H1 (cell line): ENCODE measurements around the gene TBC1D22A. TPM values are rescaled to one million over a fixed set of nuclear protein-coding genes. Genes with fewer than 3 reads are reported as not detected.

Experiments used
- CTCF ChIA-PET: fragments of 300-600 bp; sonication (Branson Sonifier 250); formaldehyde crosslinking; loops from one replicate; lab custom pipeline; 2021; ENCODE audit not compliant: partially characterized antibody; lab: Charles Lee
- POLR2A ChIA-PET: fragments of 300-600 bp; sonication (Branson Sonifier 250); formaldehyde crosslinking; loops from one replicate; lab custom pipeline; 2021; ENCODE audit warnings: inconsistent platforms; ENCODE audit not compliant: partially characterized antibody; lab: Charles Lee
- DNase-seq, 2 experiments: peaks; one replicate each; pipeline versions ENCODE4 v3.0.0 to v3.0.0-alpha.2; 2010 to 2022; ENCODE audit warnings: low spot score in 2 of 2, low read depth in 1 of 2, mixed read lengths in 1 of 2
- FAIRE-seq: peaks from 2 replicates; lab custom pipeline; 2011; peaks lifted over from hg19 to GRCh38; lab: Jason Lieb, UNC
- H2AFZ ChIP-seq: 2 replicates; pipeline ENCODE4 v1.8.1; 2012; ENCODE audit warnings: low read length, inconsistent platforms
- H2AK5ac ChIP-seq: 2 replicates; pipeline ENCODE4 v1.6.1; 2013; ENCODE audit warnings: low read depth, low read length
- H2BK120ac ChIP-seq: replicated peaks from 2 replicates; pipeline ENCODE3; 2013; ENCODE audit warnings: low read depth, low read length, inconsistent platforms
- H2BK12ac ChIP-seq: 2 replicates; pipeline ENCODE4 v1.6.1; 2013; ENCODE audit warnings: low read depth, low read length
- H2BK15ac ChIP-seq: 2 replicates; pipeline ENCODE4 v1.6.1; 2013; ENCODE audit warnings: low read length
- H2BK20ac ChIP-seq: 2 replicates; pipeline ENCODE4 v1.6.1; 2013; ENCODE audit warnings: low read length
- H2BK5ac ChIP-seq: 2 replicates; pipeline ENCODE4 v1.6.1; 2013; ENCODE audit warnings: low read depth, low read length
- H3K14ac ChIP-seq: 2 replicates; pipeline ENCODE4 v1.6.1; 2013; ENCODE audit warnings: inconsistent platforms; ENCODE audit not compliant: insufficient read length
- H3K18ac ChIP-seq: 2 replicates; pipeline ENCODE4 v1.6.1; 2013; ENCODE audit warnings: low read length; ENCODE audit errors: extremely low read depth
- H3K23ac ChIP-seq: 2 replicates; pipeline ENCODE4 v1.6.1; 2013; ENCODE audit warnings: inconsistent platforms; ENCODE audit not compliant: insufficient read length
- H3K23me2 ChIP-seq: 2 replicates; pipeline ENCODE4 v1.6.1; 2013; ENCODE audit warnings: low read depth, low read length
- H3K27ac ChIP-seq: 2 replicates; pipeline ENCODE4 v1.6.1; 2011; ENCODE audit warnings: low read depth, low read length, inconsistent platforms
- H3K27me3 ChIP-seq, 4 experiments: replicated peaks in 1 of 4; 1 replicate in 1 of 4; 2 replicates in 3 of 4; pipeline versions ENCODE4 v1.6.1 to v1.8.1; 2011 to 2013; ENCODE audit warnings: low read length in 3 of 4, mild to moderate bottlenecking in 3 of 4, inconsistent platforms in 2 of 4, mixed read lengths in 2 of 4, moderate library complexity in 1 of 4; ENCODE audit not compliant: control insufficient read depth in 3 of 4, insufficient read depth in 3 of 4; ENCODE audit errors: extremely low read depth in 1 of 4
- H3K36me3 ChIP-seq, 4 experiments: 2 replicates each; pipeline versions ENCODE4 v1.6.1 to v1.8.1; 2011 to 2013; ENCODE audit warnings: mild to moderate bottlenecking in 4 of 4, low read length in 3 of 4, moderate library complexity in 2 of 4, control low read depth in 1 of 4, inconsistent platforms in 1 of 4; ENCODE audit not compliant: insufficient read depth in 4 of 4, control insufficient read depth in 2 of 4
- H3K4ac ChIP-seq: replicated peaks from 2 replicates; pipeline ENCODE3; 2013; ENCODE audit warnings: low read length, low read depth, mixed read lengths, inconsistent platforms; ENCODE audit not compliant: insufficient read length
- H3K4me1 ChIP-seq, 4 experiments: replicated peaks in 1 of 4; 1 replicate in 1 of 4; 2 replicates in 3 of 4; pipeline versions ENCODE4 v1.6.1 to v1.8.1; 2011 to 2013; ENCODE audit warnings: low read length in 3 of 4, inconsistent platforms in 2 of 4, mixed read lengths in 1 of 4; ENCODE audit not compliant: insufficient read depth in 4 of 4, control insufficient read depth in 3 of 4
- H3K4me2 ChIP-seq, 2 experiments: 2 replicates each; pipeline versions ENCODE4 v1.6.1 to v1.8.1; 2011 to 2013; ENCODE audit warnings: low read depth in 2 of 2, low read length in 2 of 2, control low read depth in 1 of 2, inconsistent platforms in 1 of 2, mild to moderate bottlenecking in 1 of 2; ENCODE audit not compliant: insufficient read depth in 1 of 2
- H3K4me3 ChIP-seq, 4 experiments: fragments of 200-600, 300-600 bp in 1 of 4; sonication (generic), shearing (Covaris generic), sonication (Bioruptor Twin) in 1 of 4; 2 replicates each; pipeline versions ENCODE4 v1.5.1 to v1.8.1; 2011 to 2016; ENCODE audit warnings: low read length in 4 of 4, low read depth in 3 of 4, control low read depth in 2 of 4, inconsistent platforms in 2 of 4, mild to moderate bottlenecking in 2 of 4, mixed read lengths in 1 of 4, moderate library complexity in 1 of 4; ENCODE audit not compliant: insufficient read depth in 2 of 4; ENCODE audit errors: extremely low read depth in 1 of 4
- H3K56ac ChIP-seq: replicated peaks from 2 replicates; pipeline ENCODE3; 2013; ENCODE audit warnings: low read depth, mild to moderate bottlenecking, mixed read lengths, low read length, inconsistent platforms; ENCODE audit not compliant: insufficient read length
- H3K79me1 ChIP-seq: 2 replicates; pipeline ENCODE4 v1.6.1; 2013; ENCODE audit warnings: low read depth, low read length, control low read depth
- H3K79me2 ChIP-seq, 2 experiments: 2 replicates each; pipeline versions ENCODE4 v1.6.1 to v1.8.1; 2012 to 2013; ENCODE audit warnings: low read length in 2 of 2, mild to moderate bottlenecking in 2 of 2, inconsistent platforms in 1 of 2; ENCODE audit not compliant: insufficient read depth in 2 of 2, control insufficient read depth in 1 of 2
- H3K9ac ChIP-seq, 4 experiments: replicated peaks in 1 of 4; 1 replicate in 1 of 4; 2 replicates in 3 of 4; pipeline versions ENCODE4 v1.6.1 to v1.8.1; 2011 to 2013; ENCODE audit warnings: low read depth in 3 of 4, low read length in 3 of 4, control low read depth in 2 of 4, mild to moderate bottlenecking in 2 of 4, moderate library complexity in 2 of 4, inconsistent platforms in 1 of 4; ENCODE audit errors: extremely low read depth in 1 of 4
- H3K9me3 ChIP-seq, 2 experiments: 2 replicates each; pipeline versions ENCODE4 v1.6.1 to v1.8.1; 2012 to 2013; ENCODE audit warnings: mild to moderate bottlenecking in 2 of 2, moderate library complexity in 2 of 2, control low read depth in 1 of 2, inconsistent platforms in 1 of 2, low read depth in 1 of 2, low read length in 1 of 2, mixed read lengths in 1 of 2; ENCODE audit not compliant: insufficient read depth in 2 of 2
- H4K20me1 ChIP-seq, 2 experiments: replicated peaks in 1 of 2; 2 replicates each; pipeline versions ENCODE3 to v1.8.1; 2011 to 2013; ENCODE audit warnings: inconsistent platforms in 2 of 2, low read length in 2 of 2, mild to moderate bottlenecking in 1 of 2; ENCODE audit not compliant: insufficient read depth in 2 of 2, control insufficient read depth in 1 of 2
- H4K5ac ChIP-seq: 2 replicates; pipeline ENCODE4 v1.6.1; 2013; ENCODE audit warnings: low read length, low read depth, mixed read lengths, inconsistent platforms; ENCODE audit not compliant: insufficient read length
- H4K8ac ChIP-seq: 2 replicates; pipeline ENCODE4 v1.8.0; 2013; ENCODE audit warnings: mild to moderate bottlenecking, moderate library complexity, low read length, inconsistent platforms; ENCODE audit not compliant: insufficient read depth; ENCODE audit errors: extremely low read depth
- H4K91ac ChIP-seq: replicated peaks from 2 replicates; pipeline ENCODE3; 2013; ENCODE audit warnings: low read length, mixed read lengths, inconsistent platforms; ENCODE audit not compliant: insufficient read length
- CEBPB ChIP-seq: IDR thresholded peaks from 2 replicates; pipeline ENCODE4 v1.6.1; 2012; ENCODE audit warnings: low read depth, low read length
- TEAD4 ChIP-seq: IDR thresholded peaks from 2 replicates; pipeline ENCODE4 v1.6.1; 2012; ENCODE audit warnings: low read depth, low read length, inconsistent platforms, mixed read lengths
- WGBS, 2 experiments: shearing (Covaris generic) in 1 of 2; methylation state at CpG; one replicate each; pipeline versions ENCODE4 v1.1.6 to v1.1.7; 2013 to 2015; ENCODE audit warnings: low lambda C conversion rate in 2 of 2, mixed read lengths in 2 of 2, inconsistent platforms in 1 of 2, low coverage in 1 of 2, missing lambda C conversion rate in 1 of 2; ENCODE audit not compliant: insufficient replicate concordance in 2 of 2, insufficient coverage in 1 of 2, insufficient read length in 1 of 2; ENCODE audit errors: extremely low coverage in 1 of 2, missing lambda C conversion rate in 1 of 2; 5-methylcytosine and 5-hydroxymethylcytosine counted together
- polyA plus RNA-seq, 7 experiments: library from polyadenylated mRNA; depleted of rRNA in 3 of 7; stranded (reverse) in 5 of 7; unstranded in 2 of 7; fragments of >200 nt in 5 of 7; fragments of 200-250 nt in 2 of 7; gene quantifications; 1 replicate in 5 of 7; 2 replicates in 1 of 7; 4 replicates in 1 of 7; pipeline versions ENCODE4 v1.2.1 to v1.2.3, GENCODE V29; 2011 to 2013; ENCODE audit warnings: missing spikeins in 2 of 7, mixed read lengths in 2 of 7
- total RNA-seq: library from RNA; stranded (reverse); fragmentation: NEBNext Ultra II Directional; extraction: Animal tissue kit (Norgen Biotek cat#: 25700); gene quantifications from 2 replicates; pipeline ENCODE4 v1.2.1, GENCODE V29; 2021

The TBC1D22A gene
- total and polyA plus RNA-seq, 2 of the 8 experiments (the other 6 are each of a cell fraction or from before 2014, with no cell fraction given), result 11.9 to 18.4 TPM

- Histone ChIP-seq H3K36me3 (peaks cover 0 to 4% (median 2%) of the 10 kb centered on the region in 4 experiments; a peak in 3 of 8 replicates), H3K23me2 (0 out of 2 replicates have a peak, but pooled peaks cover 3% of the 10 kb centered on the region), H3K9ac (no peak overlapping the region), H4K91ac (no peak overlapping the region), H3K14ac (no peak overlapping the region), H2BK15ac (no peak overlapping the region), H3K18ac (no peak overlapping the region), H4K20me1 (peaks cover 0 to 9% of the 10 kb centered on the region in 2 experiments), H3K27ac (no peak overlapping the region), H3K27me3 (no peaks in the 10 kb centered on the region), H3K23ac (no peak overlapping the region), H4K5ac (no peak overlapping the region), H4K8ac (no peak overlapping the region), H2BK12ac (no peak overlapping the region), H2BK20ac (no peak overlapping the region), H3K79me2 (no peaks in the 10 kb centered on the region), H2BK5ac (no peak overlapping the region), H3K4me3 (no peak overlapping the region), H3K56ac (no peak overlapping the region), H2BK120ac (no peak overlapping the region), H3K79me1 (peaks cover 5% of the 10 kb centered on the region), H3K4me1 (peaks cover 0 to 4% (median 1%) of the 10 kb centered on the region in 4 experiments; a peak in 3 of 7 replicates), H3K4me2 (no peak overlapping the region), H3K4ac (no peak overlapping the region), H3K9me3 (no peaks in the 10 kb centered on the region), H2AK5ac (no peak overlapping the region), H2AFZ (no peak overlapping the region)
- WGBS, 2 experiments, result 88% methylated on average over 3 of the region's 3 CpGs; no CpG with 5 or more reads in 1 of the 2 experiments
- POLR2A ChIA-PET, result no interaction called here
- FAIRE-seq, result no peak
- TF ChIP-seq CEBPB (no peak), TEAD4 (no peak)
- CTCF ChIA-PET, result interaction anchor here (0.6 kb wide), 1 partner anchor 209 kb away, joined by 3 read pairs; no protein-coding TSS in a partner anchor
- no peak for DNase-seq
Observed at GRCh38 chr22:46913351-46913750, 150.9 kb downstream of the TBC1D22A start.
